ENCODE results near the gene CEBPB. TPM values are rescaled to one million over a fixed set of nuclear protein-coding genes. Genes with fewer than 3 reads are reported as not detected.

CEBPB gene
- total RNA-seq, 1 experiment from 2014 or later = 22.6 TPM

DNA sequence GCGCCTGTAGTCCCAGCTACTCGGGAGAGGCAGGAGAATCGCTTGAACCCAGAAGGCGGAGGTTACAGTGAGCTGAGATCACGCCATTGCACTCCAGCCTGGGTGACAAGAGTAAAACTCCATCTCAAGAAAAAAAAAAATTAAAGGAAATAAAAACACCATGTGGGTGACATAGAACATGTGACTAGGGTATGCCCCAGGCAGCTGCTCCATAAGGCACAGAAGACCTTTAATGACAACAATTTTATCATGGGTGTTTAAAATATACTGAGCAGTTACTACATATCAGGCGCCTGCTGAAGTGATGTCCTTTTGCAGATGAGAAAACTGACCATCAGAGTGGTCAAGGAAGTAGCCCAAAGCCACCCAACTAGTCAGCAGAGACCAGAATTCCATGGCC lies 45.1 kb upstream of the CEBPB start:
- H2BK15ac ChIP-seq (ENCODE audit: low read depth, low read length) = no peak overlapping the region
- H4K5ac ChIP-seq (ENCODE audit: insufficient read length, low read depth, low read length) = no peak overlapping the region
- no peak overlapping the region for H3T11ph ChIP-seq (ENCODE audit: low read length)
- H3K79me2 ChIP-seq (ENCODE audit: insufficient read depth, low read length) = peaks cover 12% of the 10 kb centered on the region; the same call in 1 of the 2 replicates
- no peak overlapping the region for H3K56ac ChIP-seq (ENCODE audit: insufficient read length, low read depth, low read length)
- DNase-seq = no peak
- H3K9me3 ChIP-seq (ENCODE audit: control insufficient read depth, low read depth, low read length) = no peaks in the 10 kb centered on the region
- H4K91ac ChIP-seq (ENCODE audit: insufficient read length, low read depth, low read length) = no peak overlapping the region
- H2AFZ ChIP-seq (ENCODE audit: low read length) = no peak overlapping the region
- no peaks in the 10 kb centered on the region for H4K20me1 ChIP-seq (ENCODE audit: control insufficient read depth, insufficient read depth, insufficient read length)
- H3K14ac ChIP-seq (ENCODE audit: insufficient read depth, low read length) = no peak overlapping the region
- no peak overlapping the region for H3K27ac ChIP-seq (ENCODE audit: insufficient read length, low read depth, low read length)
- no peak overlapping the region for H2AK5ac ChIP-seq (ENCODE audit: insufficient read length, low read length)
- H3K4me3 Mint-ChIP-seq = no peak overlapping the region
- H2BK5ac ChIP-seq (ENCODE audit: insufficient read length, low read length) = no peak overlapping the region
- H3K4me1 ChIP-seq (ENCODE audit: insufficient read depth, low read length) = peaks cover 21% of the 10 kb centered on the region; the same call in 1 of the 2 replicates
- no peak overlapping the region for H2BK12ac ChIP-seq (ENCODE audit: insufficient read length, low read depth, low read length)
- H3K4ac ChIP-seq (ENCODE audit: low read depth, low read length) = no peak overlapping the region
- TF ChIP-seq, protein P1, sequence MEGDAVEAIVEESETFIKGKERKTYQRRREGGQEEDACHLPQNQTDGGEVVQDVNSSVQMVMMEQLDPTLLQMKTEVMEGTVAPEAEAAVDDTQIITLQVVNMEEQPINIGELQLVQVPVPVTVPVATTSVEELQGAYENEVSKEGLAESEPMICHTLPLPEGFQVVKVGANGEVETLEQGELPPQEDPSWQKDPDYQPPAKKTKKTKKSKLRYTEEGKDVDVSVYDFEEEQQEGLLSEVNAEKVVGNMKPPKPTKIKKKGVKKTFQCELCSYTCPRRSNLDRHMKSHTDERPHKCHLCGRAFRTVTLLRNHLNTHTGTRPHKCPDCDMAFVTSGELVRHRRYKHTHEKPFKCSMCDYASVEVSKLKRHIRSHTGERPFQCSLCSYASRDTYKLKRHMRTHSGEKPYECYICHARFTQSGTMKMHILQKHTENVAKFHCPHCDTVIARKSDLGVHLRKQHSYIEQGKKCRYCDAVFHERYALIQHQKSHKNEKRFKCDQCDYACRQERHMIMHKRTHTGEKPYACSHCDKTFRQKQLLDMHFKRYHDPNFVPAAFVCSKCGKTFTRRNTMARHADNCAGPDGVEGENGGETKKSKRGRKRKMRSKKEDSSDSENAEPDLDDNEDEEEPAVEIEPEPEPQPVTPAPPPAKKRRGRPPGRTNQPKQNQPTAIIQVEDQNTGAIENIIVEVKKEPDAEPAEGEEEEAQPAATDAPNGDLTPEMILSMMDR (conservative IDR thresholded peaks at IDR 0.05) = no peak
- no peak overlapping the region for H3K23ac ChIP-seq (ENCODE audit: insufficient read length, low read depth, low read length)
- no peak overlapping the region for H3K4me2 ChIP-seq (ENCODE audit: insufficient read depth, insufficient read length, low read length)
- peak overlapping the region in 1 of 3 experiments; percentile 77; a peak in 1 of 7 replicates for H3K27ac Mint-ChIP-seq
- WGBS (ENCODE audit: extremely low coverage, insufficient read length, low lambda C conversion rate) = no CpG with 5 or more reads among the region's 6 CpGs
- no peak overlapping the region for H2BK120ac ChIP-seq (ENCODE audit: low read depth, low read length, poor library complexity, severe bottlenecking)
- H3K4me1 Mint-ChIP-seq = peaks cover 38 to 53% of the 10 kb centered on the region in 2 experiments
- H3K9ac ChIP-seq (ENCODE audit: extremely low read depth, insufficient read length, low read length) = no peak overlapping the region
- H3K18ac ChIP-seq (ENCODE audit: insufficient read length, low read depth, low read length) = no peak overlapping the region
- H2BK20ac ChIP-seq (ENCODE audit: low read depth, low read length, poor library complexity, severe bottlenecking) = no peak overlapping the region
- H3K36me3 Mint-ChIP-seq (ENCODE audit: insufficient read depth in 1 of 3, low read depth in 3 of 3) = peaks cover 21 to 50% (median 49%) of the 10 kb centered on the region in 3 experiments; a peak in 6 of 7 replicates
- no peaks in the 10 kb centered on the region for H3K27me3 Mint-ChIP-seq (ENCODE audit: low read depth)
- peaks cover 18% of the 10 kb centered on the region for H3K79me1 ChIP-seq (ENCODE audit: insufficient read depth, low read depth, low read length, poor library complexity, severe bottlenecking)
- no peaks in the 10 kb centered on the region for H3K23me2 ChIP-seq (ENCODE audit: insufficient read length, low read depth, low read length, poor library complexity, severe bottlenecking)
- no peaks in the 10 kb centered on the region for H3K27me3 ChIP-seq (ENCODE audit: insufficient read depth, low read length)
- no peak overlapping the region for H4K8ac ChIP-seq (replicated peaks; ENCODE audit: insufficient read length, low read depth, low read length)
- H3K9me3 Mint-ChIP-seq = no peaks in the 10 kb centered on the region
